HepG2 (cell line): ENCODE data around the gene ATE1.

Source experiments
- FOXJ3 ChIP-seq: sonication (generic); formaldehyde crosslinking; IDR thresholded peaks from 2 replicates; pipeline ENCODE4 v1.4.0; 2020; ENCODE audit warnings: missing genetic modification reagents, mild to moderate bottlenecking, borderline replicate concordance
- MED1 ChIP-seq: sonication (generic); formaldehyde crosslinking; IDR thresholded peaks from 2 replicates; pipeline ENCODE4 v1.4.0; 2020; ENCODE audit warnings: missing genetic modification reagents
- POLR2AphosphoS5 ChIP-seq: IDR thresholded peaks from 2 replicates; pipeline ENCODE4 v1.6.1; 2012; ENCODE audit warnings: low read depth, low read length
- SP4 ChIP-seq: sonication (generic); formaldehyde crosslinking; IDR thresholded peaks from 2 replicates; pipeline ENCODE4 v1.8.1; 2023; ENCODE audit warnings: mild to moderate bottlenecking, missing genetic modification reagents
- TCF12 ChIP-seq, 2 experiments: fragments of 450-650 bp in 1 of 2; sonication (generic) in 1 of 2; formaldehyde crosslinking in 1 of 2; IDR thresholded peaks; 2 replicates each; pipeline versions ENCODE4 v1.6.1 to v1.8.0; 2017 to 2022; ENCODE audit warnings: antibody characterized with exemption in 1 of 2, mild to moderate bottlenecking in 1 of 2, missing genetic modification reagents in 1 of 2, moderate library complexity in 1 of 2
- ZNF749 ChIP-seq: sonication (generic); formaldehyde crosslinking; IDR thresholded peaks from 2 replicates; pipeline ENCODE4 v1.8.0; 2022; ENCODE audit warnings: mild to moderate bottlenecking, missing genetic modification reagents, moderate library complexity, borderline replicate concordance
- TF ChIP-seq, protein P1 (sequence below): sonication (generic); formaldehyde crosslinking; IDR thresholded peaks from 2 replicates; pipeline ENCODE4 v1.5.0; 2020; ENCODE audit warnings: mild to moderate bottlenecking, missing genetic modification reagents, moderate library complexity
- TF ChIP-seq, protein P2 (sequence below): sonication (generic); formaldehyde crosslinking; IDR thresholded peaks from 2 replicates; pipeline ENCODE4 v1.4.0; 2020; ENCODE audit warnings: missing genetic modification reagents, borderline replicate concordance
- TF ChIP-seq, protein P3 (sequence below), 2 experiments: sonication (generic) in 1 of 2; formaldehyde crosslinking in 1 of 2; IDR thresholded peaks; 2 replicates each; pipeline versions ENCODE4 v1.6.1 to v1.9.0; 2014 to 2022; ENCODE audit warnings: antibody characterized with exemption in 1 of 2, borderline replicate concordance in 1 of 2, inconsistent platforms in 1 of 2, low read depth in 1 of 2, missing genetic modification reagents in 1 of 2

DNA sequence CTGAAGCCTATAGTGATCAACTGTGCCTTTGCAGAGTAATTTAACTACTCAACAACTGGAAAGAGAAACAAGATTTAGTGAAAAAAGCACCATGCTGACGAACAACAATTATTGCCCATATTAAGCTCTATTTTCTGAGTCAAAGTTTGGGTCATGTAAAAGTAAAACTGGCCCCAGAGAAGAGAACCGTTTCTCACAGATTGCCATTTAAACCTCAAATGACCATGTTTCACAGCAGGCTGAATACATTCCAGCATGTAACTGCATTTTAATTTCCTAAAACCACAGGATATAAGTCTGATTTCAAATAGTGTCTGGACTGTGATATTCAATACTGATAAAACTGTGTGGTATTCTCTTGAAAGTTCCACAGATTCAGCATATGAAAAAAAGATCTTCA is 140.7 kb downstream of the ATE1 start:
- TF ChIP-seq FOXJ3 (CRISPR knock-in tag) (no peak), POLR2AphosphoS5 (no peak), MED1 (CRISPR knock-in tag) (no peak), SP4 (CRISPR knock-in tag) (no peak), ZNF749 (CRISPR knock-in tag) (no peak), TCF12 (IDR thresholded peaks at IDR 0.05) (no peak), TCF12 (CRISPR knock-in tag; IDR thresholded peaks at IDR 0.05) (no peak)
- TF ChIP-seq, protein P1, sequence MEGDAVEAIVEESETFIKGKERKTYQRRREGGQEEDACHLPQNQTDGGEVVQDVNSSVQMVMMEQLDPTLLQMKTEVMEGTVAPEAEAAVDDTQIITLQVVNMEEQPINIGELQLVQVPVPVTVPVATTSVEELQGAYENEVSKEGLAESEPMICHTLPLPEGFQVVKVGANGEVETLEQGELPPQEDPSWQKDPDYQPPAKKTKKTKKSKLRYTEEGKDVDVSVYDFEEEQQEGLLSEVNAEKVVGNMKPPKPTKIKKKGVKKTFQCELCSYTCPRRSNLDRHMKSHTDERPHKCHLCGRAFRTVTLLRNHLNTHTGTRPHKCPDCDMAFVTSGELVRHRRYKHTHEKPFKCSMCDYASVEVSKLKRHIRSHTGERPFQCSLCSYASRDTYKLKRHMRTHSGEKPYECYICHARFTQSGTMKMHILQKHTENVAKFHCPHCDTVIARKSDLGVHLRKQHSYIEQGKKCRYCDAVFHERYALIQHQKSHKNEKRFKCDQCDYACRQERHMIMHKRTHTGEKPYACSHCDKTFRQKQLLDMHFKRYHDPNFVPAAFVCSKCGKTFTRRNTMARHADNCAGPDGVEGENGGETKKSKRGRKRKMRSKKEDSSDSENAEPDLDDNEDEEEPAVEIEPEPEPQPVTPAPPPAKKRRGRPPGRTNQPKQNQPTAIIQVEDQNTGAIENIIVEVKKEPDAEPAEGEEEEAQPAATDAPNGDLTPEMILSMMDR (CRISPR knock-in tag): no peak
- TF ChIP-seq, protein P2, sequence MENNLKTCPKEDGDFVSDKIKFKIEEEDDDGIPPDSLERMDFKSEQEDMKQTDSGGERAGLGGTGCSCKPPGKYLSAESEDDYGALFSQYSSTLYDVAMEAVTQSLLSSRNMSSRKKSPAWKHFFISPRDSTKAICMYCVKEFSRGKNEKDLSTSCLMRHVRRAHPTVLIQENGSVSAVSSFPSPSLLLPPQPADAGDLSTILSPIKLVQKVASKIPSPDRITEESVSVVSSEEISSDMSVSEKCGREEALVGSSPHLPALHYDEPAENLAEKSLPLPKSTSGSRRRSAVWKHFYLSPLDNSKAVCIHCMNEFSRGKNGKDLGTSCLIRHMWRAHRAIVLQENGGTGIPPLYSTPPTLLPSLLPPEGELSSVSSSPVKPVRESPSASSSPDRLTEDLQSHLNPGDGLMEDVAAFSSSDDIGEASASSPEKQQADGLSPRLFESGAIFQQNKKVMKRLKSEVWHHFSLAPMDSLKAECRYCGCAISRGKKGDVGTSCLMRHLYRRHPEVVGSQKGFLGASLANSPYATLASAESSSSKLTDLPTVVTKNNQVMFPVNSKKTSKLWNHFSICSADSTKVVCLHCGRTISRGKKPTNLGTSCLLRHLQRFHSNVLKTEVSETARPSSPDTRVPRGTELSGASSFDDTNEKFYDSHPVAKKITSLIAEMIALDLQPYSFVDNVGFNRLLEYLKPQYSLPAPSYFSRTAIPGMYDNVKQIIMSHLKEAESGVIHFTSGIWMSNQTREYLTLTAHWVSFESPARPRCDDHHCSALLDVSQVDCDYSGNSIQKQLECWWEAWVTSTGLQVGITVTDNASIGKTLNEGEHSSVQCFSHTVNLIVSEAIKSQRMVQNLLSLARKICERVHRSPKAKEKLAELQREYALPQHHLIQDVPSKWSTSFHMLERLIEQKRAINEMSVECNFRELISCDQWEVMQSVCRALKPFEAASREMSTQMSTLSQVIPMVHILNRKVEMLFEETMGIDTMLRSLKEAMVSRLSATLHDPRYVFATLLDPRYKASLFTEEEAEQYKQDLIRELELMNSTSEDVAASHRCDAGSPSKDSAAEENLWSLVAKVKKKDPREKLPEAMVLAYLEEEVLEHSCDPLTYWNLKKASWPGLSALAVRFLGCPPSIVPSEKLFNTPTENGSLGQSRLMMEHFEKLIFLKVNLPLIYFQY: no peak
- TF ChIP-seq, protein P3, sequence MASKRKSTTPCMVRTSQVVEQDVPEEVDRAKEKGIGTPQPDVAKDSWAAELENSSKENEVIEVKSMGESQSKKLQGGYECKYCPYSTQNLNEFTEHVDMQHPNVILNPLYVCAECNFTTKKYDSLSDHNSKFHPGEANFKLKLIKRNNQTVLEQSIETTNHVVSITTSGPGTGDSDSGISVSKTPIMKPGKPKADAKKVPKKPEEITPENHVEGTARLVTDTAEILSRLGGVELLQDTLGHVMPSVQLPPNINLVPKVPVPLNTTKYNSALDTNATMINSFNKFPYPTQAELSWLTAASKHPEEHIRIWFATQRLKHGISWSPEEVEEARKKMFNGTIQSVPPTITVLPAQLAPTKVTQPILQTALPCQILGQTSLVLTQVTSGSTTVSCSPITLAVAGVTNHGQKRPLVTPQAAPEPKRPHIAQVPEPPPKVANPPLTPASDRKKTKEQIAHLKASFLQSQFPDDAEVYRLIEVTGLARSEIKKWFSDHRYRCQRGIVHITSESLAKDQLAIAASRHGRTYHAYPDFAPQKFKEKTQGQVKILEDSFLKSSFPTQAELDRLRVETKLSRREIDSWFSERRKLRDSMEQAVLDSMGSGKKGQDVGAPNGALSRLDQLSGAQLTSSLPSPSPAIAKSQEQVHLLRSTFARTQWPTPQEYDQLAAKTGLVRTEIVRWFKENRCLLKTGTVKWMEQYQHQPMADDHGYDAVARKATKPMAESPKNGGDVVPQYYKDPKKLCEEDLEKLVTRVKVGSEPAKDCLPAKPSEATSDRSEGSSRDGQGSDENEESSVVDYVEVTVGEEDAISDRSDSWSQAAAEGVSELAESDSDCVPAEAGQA (IDR thresholded peaks at IDR 0.05; ENCODE audit: low read depth): no peak
- TF ChIP-seq, protein P3 (CRISPR knock-in tag; IDR thresholded peaks at IDR 0.05; ENCODE audit: borderline replicate concordance): no peak
